IMR-90 (cell line): Measurements from ENCODE around the gene NIF3L1. TPM values are rescaled to one million over a fixed set of nuclear protein-coding genes. Genes with fewer than 3 reads are reported as not detected.

Experiments
- ATAC-seq: fragments of 200-7000 bp; cut with Tn5 transposase; 2 replicates; pipeline ENCODE4 v1.9.1; 2020; ENCODE audit warnings: low read depth, mild to moderate bottlenecking, moderate library complexity
- BruUV-seq: library from RNA; stranded (reverse); fragments of 400-500 nt; replicated peaks from 2 replicates; lab custom pipeline; 2021; lab: Mats Ljungman, UMichigan
- CTCF ChIA-PET: fragments of 300-600 bp; formaldehyde crosslinking; extraction: SDS; loops from one replicate; lab custom pipeline; 2021; ENCODE audit warnings: antibody characterized with exemption; lab: Yijun Ruan, JAX
- POLR2A ChIA-PET: fragments of 300-600 bp; sonication (Branson Sonifier 250); formaldehyde crosslinking; loops from one replicate; lab custom pipeline; 2022; ENCODE audit warnings: antibody characterized with exemption; ENCODE audit not compliant: unreplicated experiment; lab: Charles Lee
- DNase-seq: peaks from one replicate; pipeline ENCODE4 v3.0.0; 2013
- H2AFZ ChIP-seq: replicated peaks from 2 replicates; pipeline ENCODE3; 2013; ENCODE audit warnings: low read length, mild to moderate bottlenecking; ENCODE audit not compliant: poor library complexity
- H2AK5ac ChIP-seq: 2 replicates; pipeline ENCODE4 v1.6.1; 2013; ENCODE audit warnings: low read depth, low read length, inconsistent platforms
- H2AK9ac ChIP-seq: replicated peaks from 2 replicates; pipeline ENCODE3; 2013; ENCODE audit warnings: mild to moderate bottlenecking, low read depth, low read length, moderate library complexity; ENCODE audit not compliant: poor library complexity
- H2BK120ac ChIP-seq: 2 replicates; pipeline ENCODE4 v1.6.1; 2013; ENCODE audit warnings: low read depth, low read length, inconsistent platforms
- H2BK15ac ChIP-seq: 3 replicates; pipeline ENCODE4 v1.6.1; 2013; ENCODE audit warnings: low read depth, low read length, inconsistent platforms
- H2BK20ac ChIP-seq: 2 replicates; pipeline ENCODE4 v1.6.1; 2013; ENCODE audit warnings: low read depth, mild to moderate bottlenecking, inconsistent platforms, low read length, moderate library complexity
- H2BK5ac ChIP-seq: 2 replicates; pipeline ENCODE4 v1.6.1; 2013; ENCODE audit warnings: mild to moderate bottlenecking, low read depth, low read length, inconsistent platforms; ENCODE audit not compliant: poor library complexity, severe bottlenecking
- H3K14ac ChIP-seq: replicated peaks from 2 replicates; pipeline ENCODE4 v1.6.1; 2013; ENCODE audit warnings: low read depth, low read length, inconsistent platforms
- H3K18ac ChIP-seq: 2 replicates; pipeline ENCODE4 v1.6.1; 2013; ENCODE audit warnings: low read depth, low read length, control low read depth
- H3K23ac ChIP-seq: 2 replicates; pipeline ENCODE4 v1.6.1; 2013; ENCODE audit warnings: low read depth, low read length, inconsistent platforms
- H3K27ac ChIP-seq: 2 replicates; pipeline ENCODE4 v1.5.1; 2013; ENCODE audit warnings: mild to moderate bottlenecking, control low read depth, low read length; ENCODE audit not compliant: insufficient read depth
- H3K27me3 ChIP-seq: 2 replicates; pipeline ENCODE4 v1.6.1; 2013; ENCODE audit warnings: low read length; ENCODE audit not compliant: control insufficient read depth, insufficient read depth
- H3K36me3 ChIP-seq: 2 replicates; pipeline ENCODE4 v1.6.1; 2013; ENCODE audit warnings: low read length, mixed read lengths; ENCODE audit not compliant: control insufficient read depth, insufficient read depth
- H3K4ac ChIP-seq: 2 replicates; pipeline ENCODE4 v1.6.1; 2013; ENCODE audit warnings: low read depth, low read length, inconsistent platforms
- H3K4me1 ChIP-seq: 2 replicates; pipeline ENCODE4 v1.6.1; 2013; ENCODE audit warnings: low read length, mixed read lengths; ENCODE audit not compliant: control insufficient read depth, insufficient read depth
- H3K4me2 ChIP-seq: 2 replicates; pipeline ENCODE4 v1.6.1; 2013; ENCODE audit warnings: low read depth, mild to moderate bottlenecking, control low read depth, low read length, moderate library complexity
- H3K4me3 ChIP-seq: 2 replicates; pipeline ENCODE4 v1.5.1; 2013; ENCODE audit warnings: low read depth, mild to moderate bottlenecking, control low read depth, low read length, moderate library complexity; ENCODE audit not compliant: insufficient read depth
- H3K56ac ChIP-seq: 2 replicates; pipeline ENCODE4 v1.6.1; 2013; ENCODE audit warnings: low read length, inconsistent platforms; ENCODE audit not compliant: insufficient read depth; ENCODE audit errors: extremely low read depth
- H3K79me1 ChIP-seq, 2 experiments: 2 replicates each; pipeline ENCODE4 v1.6.1; 2013; ENCODE audit warnings: low read length in 2 of 2, inconsistent platforms in 1 of 2, low read depth in 1 of 2
- H3K9ac ChIP-seq: 2 replicates; pipeline ENCODE4 v1.6.1; 2013; ENCODE audit warnings: low read depth, low read length, control low read depth
- H3K9me1 ChIP-seq: 2 replicates; pipeline ENCODE4 v1.6.1; 2013; ENCODE audit warnings: low read length, inconsistent platforms; ENCODE audit not compliant: insufficient read depth
- H3K9me3 ChIP-seq: 2 replicates; pipeline ENCODE4 v1.6.1; 2013; ENCODE audit warnings: low read length; ENCODE audit not compliant: control insufficient read depth, insufficient read depth
- H4K20me1 ChIP-seq: 2 replicates; pipeline ENCODE4 v1.6.1; 2013; ENCODE audit warnings: low read length, inconsistent platforms; ENCODE audit not compliant: insufficient read depth
- H4K5ac ChIP-seq: 2 replicates; pipeline ENCODE4 v1.6.1; 2013; ENCODE audit warnings: mild to moderate bottlenecking, low read depth, low read length, control low read depth
- H4K8ac ChIP-seq, 2 experiments: 2 replicates each; pipeline ENCODE4 v1.6.1; 2013; ENCODE audit warnings: low read depth in 2 of 2, low read length in 2 of 2, control low read depth in 1 of 2, inconsistent platforms in 1 of 2
- H4K91ac ChIP-seq: 2 replicates; pipeline ENCODE4 v1.6.1; 2013; ENCODE audit warnings: low read depth, low read length, inconsistent platforms; ENCODE audit not compliant: insufficient read depth
- BHLHE40 ChIP-seq: fragments of 150-350 bp; IDR thresholded peaks from 2 replicates; pipeline ENCODE4 v1.6.1; 2016; ENCODE audit warnings: mild to moderate bottlenecking, low read depth, low read length
- CEBPB ChIP-seq: IDR thresholded peaks from 2 replicates; pipeline ENCODE4 v1.6.1; 2012; ENCODE audit warnings: low read depth, low read length, improper control_type of control experiment
- CHD1 ChIP-seq: IDR thresholded peaks from 2 replicates; pipeline ENCODE4 v1.6.1; 2012; ENCODE audit warnings: low read depth, low read length, improper control_type of control experiment
- FOS ChIP-seq: fragments of 150-350 bp; IDR thresholded peaks from 2 replicates; pipeline ENCODE4 v1.6.1; 2016; ENCODE audit warnings: low read depth, low read length
- MAZ ChIP-seq: IDR thresholded peaks from 2 replicates; pipeline ENCODE4 v1.6.1; 2012; ENCODE audit warnings: low read depth, mild to moderate bottlenecking, low read length, improper control_type of control experiment, moderate library complexity, borderline replicate concordance
- NFE2L2 ChIP-seq: fragments of 150-350 bp; IDR thresholded peaks from 2 replicates; pipeline ENCODE4 v1.6.1; 2016; ENCODE audit warnings: low read depth, mild to moderate bottlenecking, low read length
- POLR2A ChIP-seq: IDR thresholded peaks from 2 replicates; pipeline ENCODE4 v1.6.1; 2012; ENCODE audit warnings: mild to moderate bottlenecking, low read depth, low read length
- RAD21 ChIP-seq: IDR thresholded peaks from 2 replicates; pipeline ENCODE4 v1.6.1; 2012; ENCODE audit warnings: low read length, improper control_type of control experiment
- RCOR1 ChIP-seq: IDR thresholded peaks from 2 replicates; pipeline ENCODE4 v1.6.1; 2012; ENCODE audit warnings: mild to moderate bottlenecking, low read length, improper control_type of control experiment; ENCODE audit not compliant: insufficient replicate concordance
- RFX5 ChIP-seq: IDR thresholded peaks from 2 replicates; pipeline ENCODE4 v1.8.0; 2012; ENCODE audit warnings: low read depth, mild to moderate bottlenecking, low read length, moderate library complexity
- WGBS, 2 experiments: methylation state at CpG; one replicate each; pipeline versions ENCODE4 v1.1.5 to v1.1.7; 2013; ENCODE audit warnings: missing lambda C conversion rate in 2 of 2; ENCODE audit not compliant: insufficient read length in 1 of 2; ENCODE audit errors: extremely low coverage in 2 of 2; 5-methylcytosine and 5-hydroxymethylcytosine counted together
- dilution Hi-C: fragments of 300-500 bp; cut with HindIII; formaldehyde crosslinking; loops from one replicate; pipeline ENCODE4 v1.14.3; 2018; ENCODE audit warnings: low sequenced_read_pairs; ENCODE audit not compliant: unreplicated experiment
- in situ Hi-C: fragments of 300-500 bp; cut with MboI; formaldehyde crosslinking; loops from 3 replicates; pipeline ENCODE4 v1.14.3; 2019; ENCODE audit warnings: low sequenced_read_pairs, inconsistent platforms, mixed read lengths
- intact Hi-C: fragments of 100-400 bp; cut with micrococcal nuclease; formaldehyde crosslinking; loops from 2 replicates; pipeline ENCODE4 v1.10.0; 2022
- polyA plus RNA-seq, 3 experiments: library from polyadenylated mRNA; depleted of rRNA; stranded (reverse); fragments of >200 nt; gene quantifications; 2 replicates each; pipeline ENCODE4 v1.2.3, GENCODE V29; 2012; ENCODE audit warnings: low replicate concordance in 1 of 3
- total RNA-seq: library from RNA; depleted of rRNA; stranded (reverse); fragments of >200 nt; gene quantifications from 2 replicates; pipeline ENCODE4 v1.2.3, GENCODE V29; 2012
- TF ChIP-seq, protein P1 (sequence below): conservative IDR thresholded peaks from 2 replicates; pipeline ENCODE4 v1.5.1; 2012; ENCODE audit warnings: mild to moderate bottlenecking, low read depth, low read length, improper control_type of control experiment
- TF ChIP-seq, protein P2 (sequence below): fragments of 150-350 bp; IDR thresholded peaks from 2 replicates; pipeline ENCODE4 v1.6.1; 2017; ENCODE audit warnings: mild to moderate bottlenecking, antibody characterized with exemption, low read length, low read depth
- TF ChIP-seq, protein P3 (sequence below): fragments of 150-350 bp; IDR thresholded peaks from 2 replicates; pipeline ENCODE4 v1.6.1; 2016; ENCODE audit warnings: low read depth, mild to moderate bottlenecking, low read length, moderate library complexity, borderline replicate concordance

The NIF3L1 gene
- total and polyA plus RNA-seq, 2 of the 4 experiments (the other 2 are of a cell fraction) = 43.0 to 54.6 TPM

DNA sequence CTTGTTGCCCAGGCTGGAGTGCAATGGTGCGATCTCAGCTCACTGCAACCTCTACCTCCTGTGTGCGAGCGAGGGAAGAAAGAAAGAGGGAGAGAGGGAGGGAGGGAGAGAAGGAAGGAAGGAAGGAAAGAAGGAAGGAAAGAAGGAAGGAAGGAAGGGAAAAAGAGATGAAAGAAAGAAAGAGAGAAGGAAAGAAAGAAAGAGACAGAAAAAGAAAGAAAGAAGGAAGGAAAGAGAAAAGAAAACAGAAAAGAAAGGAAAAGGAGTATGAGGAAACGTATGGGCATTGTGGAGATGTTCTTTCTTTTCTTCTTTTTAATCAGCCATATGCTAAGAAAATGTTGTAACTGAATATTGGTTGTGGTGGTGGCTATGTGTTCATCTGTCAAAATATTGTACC is 41.2 kb upstream of the NIF3L1 start:
- WGBS, 2 experiments = no CpG with 5 or more reads among the region's 4 CpGs
- H3K9ac ChIP-seq = no peak overlapping the region
- no peak overlapping the region for H2BK5ac ChIP-seq
- no peak overlapping the region for H4K8ac ChIP-seq
- no peak overlapping the region for H3K18ac ChIP-seq
- dilution Hi-C loops (no loop called here), intact Hi-C loops (no loop called here), in situ Hi-C loops (no loop called here)
- no TSS peak for BruUV-seq
- no peak overlapping the region for H3K56ac ChIP-seq
- H3K9me3 ChIP-seq = no peaks in the 10 kb centered on the region
- H3K14ac ChIP-seq = no peak overlapping the region
- H2BK20ac ChIP-seq = no peak overlapping the region
- ChIA-PET CTCF (no interaction called here), POLR2A (no interaction called here)
- H2AK9ac ChIP-seq = no peak overlapping the region
- peaks cover 15% of the 10 kb centered on the region for H3K36me3 ChIP-seq
- TF ChIP-seq, protein P1, sequence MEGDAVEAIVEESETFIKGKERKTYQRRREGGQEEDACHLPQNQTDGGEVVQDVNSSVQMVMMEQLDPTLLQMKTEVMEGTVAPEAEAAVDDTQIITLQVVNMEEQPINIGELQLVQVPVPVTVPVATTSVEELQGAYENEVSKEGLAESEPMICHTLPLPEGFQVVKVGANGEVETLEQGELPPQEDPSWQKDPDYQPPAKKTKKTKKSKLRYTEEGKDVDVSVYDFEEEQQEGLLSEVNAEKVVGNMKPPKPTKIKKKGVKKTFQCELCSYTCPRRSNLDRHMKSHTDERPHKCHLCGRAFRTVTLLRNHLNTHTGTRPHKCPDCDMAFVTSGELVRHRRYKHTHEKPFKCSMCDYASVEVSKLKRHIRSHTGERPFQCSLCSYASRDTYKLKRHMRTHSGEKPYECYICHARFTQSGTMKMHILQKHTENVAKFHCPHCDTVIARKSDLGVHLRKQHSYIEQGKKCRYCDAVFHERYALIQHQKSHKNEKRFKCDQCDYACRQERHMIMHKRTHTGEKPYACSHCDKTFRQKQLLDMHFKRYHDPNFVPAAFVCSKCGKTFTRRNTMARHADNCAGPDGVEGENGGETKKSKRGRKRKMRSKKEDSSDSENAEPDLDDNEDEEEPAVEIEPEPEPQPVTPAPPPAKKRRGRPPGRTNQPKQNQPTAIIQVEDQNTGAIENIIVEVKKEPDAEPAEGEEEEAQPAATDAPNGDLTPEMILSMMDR = no peak
- TF ChIP-seq CEBPB = no peak
- TF ChIP-seq POLR2A = no peak
- no peak for TF ChIP-seq RFX5
- TF ChIP-seq CHD1 = no peak
- TF ChIP-seq RAD21 = no peak
- TF ChIP-seq BHLHE40 = no peak
- TF ChIP-seq, protein P2, sequence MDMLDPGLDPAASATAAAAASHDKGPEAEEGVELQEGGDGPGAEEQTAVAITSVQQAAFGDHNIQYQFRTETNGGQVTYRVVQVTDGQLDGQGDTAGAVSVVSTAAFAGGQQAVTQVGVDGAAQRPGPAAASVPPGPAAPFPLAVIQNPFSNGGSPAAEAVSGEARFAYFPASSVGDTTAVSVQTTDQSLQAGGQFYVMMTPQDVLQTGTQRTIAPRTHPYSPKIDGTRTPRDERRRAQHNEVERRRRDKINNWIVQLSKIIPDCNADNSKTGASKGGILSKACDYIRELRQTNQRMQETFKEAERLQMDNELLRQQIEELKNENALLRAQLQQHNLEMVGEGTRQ = no peak
- TF ChIP-seq, protein P3, sequence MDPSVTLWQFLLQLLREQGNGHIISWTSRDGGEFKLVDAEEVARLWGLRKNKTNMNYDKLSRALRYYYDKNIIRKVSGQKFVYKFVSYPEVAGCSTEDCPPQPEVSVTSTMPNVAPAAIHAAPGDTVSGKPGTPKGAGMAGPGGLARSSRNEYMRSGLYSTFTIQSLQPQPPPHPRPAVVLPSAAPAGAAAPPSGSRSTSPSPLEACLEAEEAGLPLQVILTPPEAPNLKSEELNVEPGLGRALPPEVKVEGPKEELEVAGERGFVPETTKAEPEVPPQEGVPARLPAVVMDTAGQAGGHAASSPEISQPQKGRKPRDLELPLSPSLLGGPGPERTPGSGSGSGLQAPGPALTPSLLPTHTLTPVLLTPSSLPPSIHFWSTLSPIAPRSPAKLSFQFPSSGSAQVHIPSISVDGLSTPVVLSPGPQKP = no peak
- TF ChIP-seq RCOR1 = no peak
- TF ChIP-seq NFE2L2 = no peak
- TF ChIP-seq MAZ = no peak
- no peak for TF ChIP-seq FOS
- H3K4me3 ChIP-seq = no peak overlapping the region
- no peak overlapping the region for H3K4me2 ChIP-seq
- no peak overlapping the region for H2AK5ac ChIP-seq
- H4K20me1 ChIP-seq = peaks cover 15% of the 10 kb centered on the region
- no peak overlapping the region for H3K27ac ChIP-seq
- peaks cover 5% of the 10 kb centered on the region; the same call in 1 of the 2 replicates for H3K9me1 ChIP-seq
- H3K79me1 ChIP-seq = peaks cover 0 to 11% of the 10 kb centered on the region in 2 experiments; a peak in 2 of 4 replicates
- H3K4me1 ChIP-seq = no peaks in the 10 kb centered on the region
- H4K5ac ChIP-seq = no peak overlapping the region
- no peak overlapping the region for H2BK120ac ChIP-seq
- no peak for ATAC-seq
- no peak overlapping the region for H4K91ac ChIP-seq
- no peak for DNase-seq
- H3K4ac ChIP-seq = no peak overlapping the region
- H3K27me3 ChIP-seq = no peaks in the 10 kb centered on the region; the same call in none of the 2 replicates
- H3K23ac ChIP-seq = no peak overlapping the region
- no peak overlapping the region for H2BK15ac ChIP-seq
- no peak overlapping the region for H2AFZ ChIP-seq
